Neural cell (in vitro differentiated cells): ENCODE measurements around the gene KAT8. TPM values are rescaled to one million over a fixed set of nuclear protein-coding genes. Genes with fewer than 3 reads are reported as not detected.

Source experiments
- H2AFZ ChIP-seq: fragments of 200-600, 300-800 bp; sonication (generic), shearing (Covaris generic); 2 replicates; pipeline ENCODE4 v1.6.0; 2014; ENCODE audit warnings: low read depth, mild to moderate bottlenecking, antibody characterized with exemption, low read length, moderate library complexity
- H3F3A ChIP-seq: fragments of 200-600 bp; shearing (Covaris generic); 2 replicates; pipeline ENCODE4 v1.6.1; 2016; ENCODE audit warnings: mild to moderate bottlenecking, moderate library complexity, mixed read lengths, antibody characterized with exemption, low read length; ENCODE audit not compliant: insufficient read depth, poor library complexity, severe bottlenecking
- H3K27ac ChIP-seq: fragments of 200-600, 300-800 bp; sonication (generic), shearing (Covaris generic); 2 replicates; pipeline ENCODE4 v1.5.1; 2014; ENCODE audit warnings: mild to moderate bottlenecking, low read length, moderate library complexity
- H3K27me3 ChIP-seq: fragments of 300-800, 200-600 bp; sonication (generic), shearing (Covaris generic); 2 replicates; pipeline ENCODE4 v1.6.0; 2014; ENCODE audit warnings: mild to moderate bottlenecking, low read depth, low read length, moderate library complexity; ENCODE audit not compliant: insufficient read depth
- H3K36me3 ChIP-seq: fragments of 300-800, 200-600 bp; sonication (generic), shearing (Covaris generic); 2 replicates; pipeline ENCODE4 v1.5.1; 2014; ENCODE audit warnings: mild to moderate bottlenecking, antibody characterized with exemption, low read length, moderate library complexity; ENCODE audit not compliant: insufficient read depth
- H3K4me2 ChIP-seq: fragments of 300-800, 200-600 bp; sonication (generic), shearing (Covaris generic); 2 replicates; pipeline ENCODE4 v1.6.0; 2014; ENCODE audit warnings: mild to moderate bottlenecking, low read length
- H3K4me3 ChIP-seq: fragments of 300-800, 200-600 bp; sonication (generic), shearing (Covaris generic); 2 replicates; pipeline ENCODE4 v1.5.1; 2014; ENCODE audit warnings: mild to moderate bottlenecking, low read length, moderate library complexity
- H3K79me2 ChIP-seq: fragments of 200-600 bp; shearing (Covaris generic); replicated peaks from 2 replicates; pipeline ENCODE4 v1.6.0; 2014; ENCODE audit warnings: mild to moderate bottlenecking, low read length, moderate library complexity; ENCODE audit not compliant: insufficient read depth
- H3K9ac ChIP-seq: fragments of 300-800, 200-600 bp; sonication (generic), shearing (Covaris generic); 2 replicates; pipeline ENCODE4 v1.6.1; 2016; ENCODE audit warnings: mild to moderate bottlenecking, low read length, mixed read lengths
- H3K9me2 ChIP-seq: fragments of 200-600 bp; shearing (Covaris generic); 2 replicates; pipeline ENCODE4 v1.6.1; 2016; ENCODE audit warnings: mild to moderate bottlenecking, low read length, mixed read lengths; ENCODE audit not compliant: insufficient read depth
- H3K9me3 ChIP-seq: fragments of 200-600, 300-800 bp; sonication (generic), shearing (Covaris generic); 2 replicates; pipeline ENCODE4 v1.6.1; 2016; ENCODE audit warnings: mild to moderate bottlenecking, mixed run types, low read length, moderate library complexity, mixed read lengths
- H4K20me1 ChIP-seq: fragments of 200-600 bp; shearing (Covaris generic); 2 replicates; pipeline ENCODE4 v1.6.1; 2016; ENCODE audit warnings: mild to moderate bottlenecking, mixed run types; ENCODE audit not compliant: insufficient read depth
- CTCF ChIP-seq: fragments of 450-650 bp; IDR thresholded peaks from 2 replicates; pipeline ENCODE4 v1.5.1; 2014; ENCODE audit warnings: antibody characterized with exemption, mild to moderate bottlenecking, moderate library complexity; ENCODE audit not compliant: poor library complexity, severe bottlenecking
- EP300 ChIP-seq: fragments of 450-650 bp; conservative IDR thresholded peaks from 2 replicates; pipeline ENCODE4 v1.6.1; 2014; ENCODE audit warnings: antibody characterized with exemption, mild to moderate bottlenecking, moderate library complexity; ENCODE audit not compliant: poor library complexity, severe bottlenecking
- EZH2 ChIP-seq: fragments of 200-600, 300-800 bp; shearing (Covaris generic), sonication (generic); IDR thresholded peaks from 2 replicates; pipeline ENCODE4 v1.6.1; 2014; ENCODE audit warnings: antibody characterized with exemption, low read length, borderline replicate concordance, mild to moderate bottlenecking; ENCODE audit not compliant: insufficient read depth, poor library complexity, severe bottlenecking
- MXI1 ChIP-seq: fragments of 450-650 bp; conservative IDR thresholded peaks from 2 replicates; pipeline ENCODE4 v1.6.1; 2014; ENCODE audit warnings: antibody characterized with exemption, mild to moderate bottlenecking; ENCODE audit not compliant: poor library complexity, severe bottlenecking
- POLR2AphosphoS5 ChIP-seq: IDR thresholded peaks from 2 replicates; pipeline ENCODE4 v1.6.1; 2012
- RAD21 ChIP-seq: fragments of 450-650 bp; conservative IDR thresholded peaks from 2 replicates; pipeline ENCODE4 v1.6.1; 2014; ENCODE audit warnings: antibody characterized with exemption, mild to moderate bottlenecking, moderate library complexity
- REST ChIP-seq: IDR thresholded peaks from 2 replicates; pipeline ENCODE4 v1.6.1; 2012; ENCODE audit warnings: borderline replicate concordance
- SMC3 ChIP-seq: fragments of 450-650 bp; conservative IDR thresholded peaks from 2 replicates; pipeline ENCODE4 v1.6.1; 2014; ENCODE audit warnings: antibody characterized with exemption, mild to moderate bottlenecking, moderate library complexity; ENCODE audit not compliant: poor library complexity
- TAF1 ChIP-seq: IDR thresholded peaks from 2 replicates; pipeline ENCODE4 v1.6.1; 2012; ENCODE audit warnings: low read depth
- polyA plus RNA-seq: library from polyadenylated mRNA; depleted of rRNA; stranded (reverse); fragments of >200 nt; gene quantifications from 2 replicates; pipeline ENCODE4 v1.2.3, GENCODE V29; 2014

The KAT8 gene
- polyA plus RNA-seq, 1 donor from 2014 or later: 98.0 TPM

DNA sequence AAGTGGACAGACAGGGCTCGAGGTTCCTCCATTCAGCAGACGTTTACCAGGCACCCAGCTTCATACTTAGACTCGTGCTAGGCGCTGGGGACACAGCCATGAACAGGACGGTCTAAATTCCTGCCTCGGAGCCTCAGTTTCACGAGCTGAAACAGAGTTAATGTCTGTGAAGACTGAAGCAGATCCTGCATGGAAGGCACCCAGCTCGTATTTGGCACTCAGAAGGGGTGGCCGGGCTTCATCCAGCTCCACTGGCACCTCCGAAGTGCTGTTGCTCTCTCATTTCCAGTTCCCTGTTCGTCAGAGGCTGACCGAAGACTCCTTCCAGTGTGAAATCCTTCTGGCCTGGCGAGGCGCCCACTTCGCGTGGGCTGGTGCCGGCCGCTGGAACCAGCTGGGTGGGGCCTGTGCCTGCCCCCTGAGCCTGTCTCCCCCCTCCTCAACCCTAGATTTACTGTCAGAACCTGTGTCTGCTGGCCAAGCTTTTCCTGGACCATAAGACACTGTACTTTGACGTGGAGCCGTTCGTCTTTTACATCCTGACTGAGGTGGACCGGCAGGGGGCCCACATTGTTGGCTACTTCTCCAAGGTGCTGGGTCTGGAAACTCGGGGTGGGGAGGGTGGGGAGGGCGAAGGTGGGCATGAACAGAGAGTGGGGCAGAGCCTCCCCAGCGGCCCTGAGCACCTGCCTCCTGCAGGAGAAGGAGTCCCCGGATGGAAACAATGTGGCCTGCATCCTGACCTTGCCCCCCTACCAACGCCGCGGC is 12.3 kb downstream of the KAT8 start:
- Histone ChIP-seq H3F3A (no peaks in the 10 kb centered on the region), H3K4me3 (no peak overlapping the region), H3K36me3 (no peaks in the 10 kb centered on the region), H3K9me2 (no peaks in the 10 kb centered on the region), H4K20me1 (no peaks in the 10 kb centered on the region), H3K9ac (no peak overlapping the region), H3K79me2 (no peaks in the 10 kb centered on the region), H3K27me3 (no peaks in the 10 kb centered on the region), H2AFZ (no peak overlapping the region), H3K4me2 (no peak overlapping the region), H3K27ac (no peak overlapping the region), H3K9me3 (no peaks in the 10 kb centered on the region)
- TF ChIP-seq TAF1 (no peak), POLR2AphosphoS5 (no peak), CTCF (no peak), MXI1 (no peak), EP300 (no peak), RAD21 (no peak), SMC3 (no peak)

GRCh38 chr16:31130336-31130891 is 12.9 kb downstream of the KAT8 start:
- Histone ChIP-seq H3K4me2 (no peak overlapping the region), H3K27ac (no peak overlapping the region), H3K79me2 (no peaks in the 10 kb centered on the region), H2AFZ (no peak overlapping the region), H3K9me2 (no peaks in the 10 kb centered on the region), H3K9me3 (no peaks in the 10 kb centered on the region), H3F3A (no peaks in the 10 kb centered on the region), H3K9ac (no peak overlapping the region), H4K20me1 (no peaks in the 10 kb centered on the region), H3K27me3 (no peaks in the 10 kb centered on the region), H3K4me3 (no peak overlapping the region), H3K36me3 (no peaks in the 10 kb centered on the region)
- TF ChIP-seq RAD21: no peak
- TF ChIP-seq EP300: no peak
- TF ChIP-seq SMC3: no peak
- no peak for TF ChIP-seq EZH2
- no peak for TF ChIP-seq MXI1
- TF ChIP-seq REST: no peak
